GM12872 (cell line): ENCODE data around the gene METTL14.

Experiments used
- CTCF ChIP-seq: IDR thresholded peaks from 3 replicates; pipeline ENCODE4 v1.5.1; 2011; ENCODE audit warnings: low read depth, mild to moderate bottlenecking, low read length, moderate library complexity; ENCODE audit not compliant: insufficient read depth

METTL14 gene

GRCh38 chr4:118711052-118711451, 25.9 kb downstream of the METTL14 start:
- no peak for TF ChIP-seq CTCF

GRCh38 chr4:118712872-118713271, 27.7 kb downstream of the METTL14 start:
- no peak for TF ChIP-seq CTCF

GRCh38 chr4:118714682-118715081, 29.5 kb downstream of the METTL14 start:
- TF ChIP-seq CTCF: no peak

DNA sequence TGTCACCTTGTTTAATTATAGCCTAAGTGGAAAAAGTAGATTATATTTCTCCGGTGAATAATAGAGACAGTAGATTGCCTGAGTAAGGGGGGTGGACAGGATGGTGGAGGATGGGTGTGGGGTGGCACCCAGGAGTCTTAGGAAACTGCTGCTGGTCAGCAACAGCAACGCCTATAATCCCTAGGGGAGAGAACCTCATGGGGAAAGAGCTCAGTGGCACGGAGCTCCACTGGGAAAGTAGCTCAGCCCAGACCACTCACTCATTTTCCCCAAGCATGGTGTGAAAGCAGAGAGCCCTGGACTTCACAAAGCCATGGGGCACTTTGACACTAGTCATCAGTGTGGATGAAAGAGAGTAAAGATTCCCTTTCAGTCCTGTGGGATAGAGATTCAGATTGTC, 31.1 kb downstream of the METTL14 start:
- TF ChIP-seq CTCF: no peak

DNA sequence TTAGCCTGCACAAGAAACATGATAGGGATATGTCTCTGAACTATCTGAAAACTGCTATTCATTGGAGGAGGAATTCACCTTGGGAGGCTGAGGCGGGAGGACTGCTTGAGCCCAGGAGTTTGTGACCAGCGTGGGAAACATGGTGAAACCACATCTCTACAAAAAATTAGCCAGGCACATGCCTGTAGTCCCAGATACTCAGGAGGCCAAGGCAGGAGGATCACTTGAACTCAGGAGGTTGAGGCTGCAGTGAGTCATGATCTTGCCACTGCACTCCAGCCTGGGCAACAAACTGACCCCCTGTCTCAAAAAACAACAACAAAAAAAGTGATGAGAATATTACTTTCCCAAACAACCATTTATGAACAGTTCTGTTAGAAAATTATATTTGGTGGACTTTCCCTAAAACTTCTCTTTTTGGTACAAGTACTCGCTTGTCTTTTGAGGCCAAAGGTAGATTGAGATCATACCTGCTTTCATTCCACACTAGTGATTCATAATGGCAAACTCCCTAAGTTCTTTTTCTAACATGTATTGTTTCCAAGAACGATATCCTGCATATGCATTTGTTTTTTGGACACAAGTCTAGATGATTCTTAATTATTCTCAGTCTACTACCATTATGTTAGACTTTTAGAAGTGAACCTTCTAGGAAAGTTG, 33.4 kb downstream of the METTL14 start:
- TF ChIP-seq CTCF: no peak

GRCh38 chr4:118721752-118722151, 36.6 kb downstream of the METTL14 start:
- no peak for TF ChIP-seq CTCF

DNA sequence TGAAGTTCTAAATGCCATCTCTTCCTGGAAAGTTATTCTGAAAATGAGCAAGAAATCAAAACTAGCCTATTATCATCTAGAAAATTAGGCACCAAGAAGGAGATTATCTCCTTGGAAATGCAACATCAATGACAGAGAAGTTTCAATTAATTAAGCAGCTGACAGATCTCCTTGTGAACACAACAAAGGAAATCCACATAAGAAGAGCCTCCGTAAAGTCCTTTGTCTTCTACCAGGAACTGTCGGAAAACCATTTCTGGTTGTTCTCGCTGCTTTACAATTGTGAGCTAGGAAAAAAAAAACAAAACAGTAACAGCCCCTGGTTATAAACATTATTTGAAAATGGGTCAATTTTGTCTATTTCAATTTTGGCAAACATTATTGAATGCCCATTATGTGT, 38.2 kb downstream of the METTL14 start:
- TF ChIP-seq CTCF: no peak
